Endothelial cell (in vitro differentiated cells): ENCODE measurements around the gene GMPR. TPM values are rescaled to one million over a fixed set of nuclear protein-coding genes. Genes with fewer than 3 reads are reported as not detected.

Experiments used
- DNase-seq: peaks from one replicate; pipeline ENCODE4 v3.0.0; 2021; ENCODE audit warnings: low spot score
- H3K27ac Mint-ChIP-seq: one replicate; pipeline ENCODE4 v1.8.0; 2021; ENCODE audit warnings: mixed read lengths, inconsistent platforms; ENCODE audit not compliant: unreplicated experiment
- H3K27me3 Mint-ChIP-seq: one replicate; pipeline ENCODE4 v1.8.0; 2021; ENCODE audit warnings: mild to moderate bottlenecking, moderate library complexity, mixed read lengths, inconsistent platforms; ENCODE audit not compliant: unreplicated experiment
- H3K36me3 Mint-ChIP-seq: one replicate; pipeline ENCODE4 v1.8.0; 2021; ENCODE audit warnings: mild to moderate bottlenecking, low read depth, mixed read lengths, inconsistent platforms; ENCODE audit not compliant: unreplicated experiment
- H3K4me1 Mint-ChIP-seq: one replicate; pipeline ENCODE4 v1.8.0; 2021; ENCODE audit warnings: mild to moderate bottlenecking, mixed read lengths, inconsistent platforms; ENCODE audit not compliant: unreplicated experiment
- H3K4me3 Mint-ChIP-seq: one replicate; pipeline ENCODE4 v1.8.0; 2021; ENCODE audit warnings: mild to moderate bottlenecking, mixed read lengths, inconsistent platforms; ENCODE audit not compliant: unreplicated experiment
- H3K9me3 Mint-ChIP-seq: one replicate; pipeline ENCODE4 v1.8.0; 2021; ENCODE audit warnings: mixed read lengths, inconsistent platforms; ENCODE audit not compliant: unreplicated experiment
- CTCF ChIP-seq: fragments of 200-600 bp; sonication (generic); IDR thresholded peaks from one replicate; pipeline ENCODE4 v1.5.0; 2021; ENCODE audit warnings: antibody characterized with exemption; ENCODE audit not compliant: unreplicated experiment
- total RNA-seq: library from RNA; stranded (reverse); fragmentation: NEBNext Ultra II Directional; extraction: Animal tissue kit (Norgen Biotek cat#: 25700); gene quantifications from one replicate; pipeline ENCODE4 v1.2.1, GENCODE V29; 2021; ENCODE audit not compliant: unreplicated experiment

GMPR gene
- total RNA-seq, 1 donor from 2014 or later = 1.8 TPM

- Mint-ChIP-seq H3K9me3 (no peaks in the 10 kb centered on the region), H3K27ac (no peak overlapping the region), H3K4me1 (no peaks in the 10 kb centered on the region), H3K36me3 (no peaks in the 10 kb centered on the region), H3K4me3 (no peak overlapping the region), H3K27me3 (peaks cover 1% of the 10 kb centered on the region)
- no peak for DNase-seq
- TF ChIP-seq CTCF = no peak
Observed at GRCh38 chr6:16296061-16296670, 57.8 kb downstream of the GMPR start.

GRCh38 chr6:16299861-16300260 is 61.5 kb downstream of the GMPR start:
- no peak overlapping the region for H3K4me3 Mint-ChIP-seq
- H3K27ac Mint-ChIP-seq = no peak overlapping the region
- no peak for TF ChIP-seq CTCF
- peaks cover 13% of the 10 kb centered on the region for H3K4me1 Mint-ChIP-seq
- H3K36me3 Mint-ChIP-seq = no peaks in the 10 kb centered on the region
- H3K9me3 Mint-ChIP-seq = no peaks in the 10 kb centered on the region
- no peak for DNase-seq
- peaks cover 3% of the 10 kb centered on the region for H3K27me3 Mint-ChIP-seq

GRCh38 chr6:16301511-16301910 is 63.1 kb downstream of the GMPR start:
- no peak overlapping the region for H3K27ac Mint-ChIP-seq
- DNase-seq = no peak
- H3K36me3 Mint-ChIP-seq = no peaks in the 10 kb centered on the region
- peaks cover 1% of the 10 kb centered on the region for H3K27me3 Mint-ChIP-seq
- peaks cover 22% of the 10 kb centered on the region for H3K4me1 Mint-ChIP-seq
- no peak overlapping the region for H3K4me3 Mint-ChIP-seq
- no peak for TF ChIP-seq CTCF
- no peaks in the 10 kb centered on the region for H3K9me3 Mint-ChIP-seq

GRCh38 chr6:16302721-16303552 is 64.5 kb downstream of the GMPR start:
- Mint-ChIP-seq H3K4me1 (peaks cover 27% of the 10 kb centered on the region), H3K9me3 (no peaks in the 10 kb centered on the region), H3K27me3 (peaks cover 4% of the 10 kb centered on the region), H3K36me3 (no peaks in the 10 kb centered on the region), H3K4me3 (no peak overlapping the region), H3K27ac (no peak overlapping the region)
- no peak for TF ChIP-seq CTCF
- no peak for DNase-seq

GRCh38 chr6:16305246-16305725 is 66.9 kb downstream of the GMPR start:
- H3K27ac Mint-ChIP-seq = no peak overlapping the region
- TF ChIP-seq CTCF = no peak
- no peak for DNase-seq
- no peak overlapping the region for H3K4me3 Mint-ChIP-seq
- H3K9me3 Mint-ChIP-seq = no peaks in the 10 kb centered on the region
- H3K27me3 Mint-ChIP-seq = peaks cover 4% of the 10 kb centered on the region
- peaks cover 27% of the 10 kb centered on the region for H3K4me1 Mint-ChIP-seq
- no peaks in the 10 kb centered on the region for H3K36me3 Mint-ChIP-seq
